Endothelial cell (in vitro differentiated cells): ENCODE results near the gene HUNK. TPM values are rescaled to one million over a fixed set of nuclear protein-coding genes. Genes with fewer than 3 reads are reported as not detected.

Experiments
- DNase-seq: peaks from one replicate; pipeline ENCODE4 v3.0.0; 2021; ENCODE audit warnings: low spot score
- H3K27ac Mint-ChIP-seq: one replicate; pipeline ENCODE4 v1.8.0; 2021; ENCODE audit warnings: mixed read lengths, inconsistent platforms; ENCODE audit not compliant: unreplicated experiment
- H3K27me3 Mint-ChIP-seq: one replicate; pipeline ENCODE4 v1.8.0; 2021; ENCODE audit warnings: mild to moderate bottlenecking, moderate library complexity, mixed read lengths, inconsistent platforms; ENCODE audit not compliant: unreplicated experiment
- H3K36me3 Mint-ChIP-seq: one replicate; pipeline ENCODE4 v1.8.0; 2021; ENCODE audit warnings: mild to moderate bottlenecking, low read depth, mixed read lengths, inconsistent platforms; ENCODE audit not compliant: unreplicated experiment
- H3K4me1 Mint-ChIP-seq: one replicate; pipeline ENCODE4 v1.8.0; 2021; ENCODE audit warnings: mild to moderate bottlenecking, mixed read lengths, inconsistent platforms; ENCODE audit not compliant: unreplicated experiment
- H3K4me3 Mint-ChIP-seq: one replicate; pipeline ENCODE4 v1.8.0; 2021; ENCODE audit warnings: mild to moderate bottlenecking, mixed read lengths, inconsistent platforms; ENCODE audit not compliant: unreplicated experiment
- H3K9me3 Mint-ChIP-seq: one replicate; pipeline ENCODE4 v1.8.0; 2021; ENCODE audit warnings: mixed read lengths, inconsistent platforms; ENCODE audit not compliant: unreplicated experiment
- total RNA-seq: library from RNA; stranded (reverse); fragmentation: NEBNext Ultra II Directional; extraction: Animal tissue kit (Norgen Biotek cat#: 25700); gene quantifications from one replicate; pipeline ENCODE4 v1.2.1, GENCODE V29; 2021; ENCODE audit not compliant: unreplicated experiment
- TF ChIP-seq, protein P1 (sequence below): fragments of 200-600 bp; sonication (generic); IDR thresholded peaks from one replicate; pipeline ENCODE4 v1.5.0; 2021; ENCODE audit warnings: antibody characterized with exemption; ENCODE audit not compliant: unreplicated experiment

HUNK gene
- total RNA-seq, 1 donor from 2014 or later = 19.3 TPM

DNA sequence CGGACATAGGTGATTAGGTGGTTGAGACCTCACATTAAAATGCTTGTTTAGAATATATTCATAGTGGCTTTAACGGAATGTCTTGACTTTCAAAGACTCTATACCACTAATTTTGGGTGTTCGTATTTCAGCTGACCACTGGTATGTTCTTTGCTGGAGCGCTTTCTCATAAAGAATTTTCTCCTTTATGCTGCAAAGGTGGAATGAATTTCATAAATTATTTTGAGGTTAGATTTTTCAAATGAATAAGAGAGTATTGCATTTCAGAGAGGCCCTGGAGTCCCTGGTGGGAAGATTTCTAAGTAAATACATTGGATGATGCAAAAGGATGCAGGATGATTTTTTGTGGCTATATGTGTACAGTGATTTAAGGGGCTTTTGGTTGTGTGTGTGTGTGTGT is 55.8 kb downstream of the HUNK start:
- H3K36me3 Mint-ChIP-seq = peaks cover 12% of the 10 kb centered on the region
- H3K27me3 Mint-ChIP-seq = peaks cover 4% of the 10 kb centered on the region
- no peaks in the 10 kb centered on the region for H3K9me3 Mint-ChIP-seq
- TF ChIP-seq, protein P1, sequence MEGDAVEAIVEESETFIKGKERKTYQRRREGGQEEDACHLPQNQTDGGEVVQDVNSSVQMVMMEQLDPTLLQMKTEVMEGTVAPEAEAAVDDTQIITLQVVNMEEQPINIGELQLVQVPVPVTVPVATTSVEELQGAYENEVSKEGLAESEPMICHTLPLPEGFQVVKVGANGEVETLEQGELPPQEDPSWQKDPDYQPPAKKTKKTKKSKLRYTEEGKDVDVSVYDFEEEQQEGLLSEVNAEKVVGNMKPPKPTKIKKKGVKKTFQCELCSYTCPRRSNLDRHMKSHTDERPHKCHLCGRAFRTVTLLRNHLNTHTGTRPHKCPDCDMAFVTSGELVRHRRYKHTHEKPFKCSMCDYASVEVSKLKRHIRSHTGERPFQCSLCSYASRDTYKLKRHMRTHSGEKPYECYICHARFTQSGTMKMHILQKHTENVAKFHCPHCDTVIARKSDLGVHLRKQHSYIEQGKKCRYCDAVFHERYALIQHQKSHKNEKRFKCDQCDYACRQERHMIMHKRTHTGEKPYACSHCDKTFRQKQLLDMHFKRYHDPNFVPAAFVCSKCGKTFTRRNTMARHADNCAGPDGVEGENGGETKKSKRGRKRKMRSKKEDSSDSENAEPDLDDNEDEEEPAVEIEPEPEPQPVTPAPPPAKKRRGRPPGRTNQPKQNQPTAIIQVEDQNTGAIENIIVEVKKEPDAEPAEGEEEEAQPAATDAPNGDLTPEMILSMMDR = no peak
- H3K4me3 Mint-ChIP-seq = no peak overlapping the region
- no peak for DNase-seq
- peaks cover 15% of the 10 kb centered on the region for H3K4me1 Mint-ChIP-seq
- no peak overlapping the region for H3K27ac Mint-ChIP-seq

DNA sequence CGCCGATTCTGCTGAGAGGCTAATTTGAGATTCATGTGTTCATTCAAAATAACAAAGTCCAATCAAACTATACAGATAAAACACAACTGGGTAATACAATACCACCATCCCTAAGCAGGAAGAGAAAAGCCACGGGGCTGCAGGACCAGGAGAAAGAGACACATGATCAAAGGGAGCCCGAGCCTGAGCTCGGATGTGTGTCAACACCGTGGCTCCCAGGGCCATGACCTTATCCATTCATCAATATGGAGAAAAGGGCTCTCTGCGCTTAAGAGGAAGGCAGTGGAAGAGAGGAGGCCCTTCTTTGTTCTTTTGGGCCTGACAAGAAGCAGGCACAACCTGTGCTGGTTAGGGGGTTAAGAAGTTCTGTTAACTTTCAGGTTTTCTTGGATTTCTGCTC is 56.7 kb downstream of the HUNK start:
- peaks cover 13% of the 10 kb centered on the region for H3K36me3 Mint-ChIP-seq
- H3K27me3 Mint-ChIP-seq = peaks cover 6% of the 10 kb centered on the region
- peaks cover 15% of the 10 kb centered on the region for H3K4me1 Mint-ChIP-seq
- no peak for DNase-seq
- H3K9me3 Mint-ChIP-seq = no peaks in the 10 kb centered on the region
- TF ChIP-seq, protein P1 = no peak
- peak overlapping the region; percentile 68 for H3K27ac Mint-ChIP-seq
- no peak overlapping the region for H3K4me3 Mint-ChIP-seq

DNA sequence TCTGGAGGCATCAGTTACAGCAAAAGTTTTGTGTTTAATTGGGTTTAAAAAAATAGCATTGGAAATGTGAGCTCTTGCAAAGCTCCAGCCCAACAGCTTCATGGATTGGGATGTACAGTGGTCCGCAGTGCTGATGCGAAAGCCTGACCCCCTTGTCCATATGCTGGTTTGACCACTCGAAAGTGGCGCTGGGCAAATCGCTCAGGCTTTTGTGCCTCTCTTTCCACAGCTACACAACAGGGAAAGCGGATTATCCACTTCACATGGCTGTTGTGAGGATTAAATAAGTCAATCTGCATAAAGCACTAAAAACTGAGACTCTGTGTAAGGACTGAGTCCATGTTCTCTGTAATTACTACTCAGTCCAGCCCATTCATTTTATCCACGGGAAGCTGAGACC is 57.2 kb downstream of the HUNK start:
- H3K4me3 Mint-ChIP-seq = no peak overlapping the region
- TF ChIP-seq, protein P1 = no peak
- H3K27ac Mint-ChIP-seq = no peak overlapping the region

DNA sequence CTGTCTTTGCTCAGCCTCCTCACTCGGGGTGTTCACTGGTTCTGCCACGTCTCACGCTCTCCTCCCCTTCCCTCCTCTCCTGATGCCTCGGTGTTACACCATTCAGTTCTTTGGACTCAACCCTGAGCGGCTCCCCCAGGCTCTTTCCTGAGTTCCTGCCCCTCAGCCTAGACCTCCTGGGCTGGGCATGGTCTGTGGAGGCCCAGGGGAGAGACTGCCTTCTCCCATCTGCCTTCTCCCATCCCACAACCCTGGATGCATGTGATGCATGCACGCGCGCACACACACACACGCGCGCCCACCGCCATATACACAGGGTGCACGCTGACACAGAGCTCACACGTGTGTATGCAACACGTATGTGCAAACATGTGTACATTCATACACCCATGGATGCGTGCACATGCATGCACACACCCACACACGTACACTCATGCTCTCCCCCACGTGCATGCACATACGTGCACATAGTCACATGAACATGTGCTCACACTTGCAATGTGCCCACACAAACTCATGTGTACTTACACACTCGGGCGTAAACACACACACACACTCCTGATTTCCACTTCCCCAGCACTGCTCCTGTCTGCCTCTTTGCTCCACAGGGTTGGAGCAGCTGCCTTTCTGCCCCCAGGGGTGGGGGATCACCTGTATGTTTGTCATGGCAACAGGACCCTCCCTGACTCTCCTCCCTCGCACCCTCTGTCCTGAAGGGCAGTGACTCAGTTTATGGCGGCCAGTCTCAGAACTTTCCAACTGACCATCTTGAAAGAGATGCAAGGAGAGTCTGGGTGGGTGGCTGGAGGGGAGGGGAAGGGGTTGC is 59.0 kb downstream of the HUNK start:
- DNase-seq = no peak
- Mint-ChIP-seq H3K36me3 (peaks cover 3% of the 10 kb centered on the region), H3K27ac (no peak overlapping the region), H3K4me3 (no peak overlapping the region), H3K27me3 (peaks cover 6% of the 10 kb centered on the region), H3K9me3 (no peaks in the 10 kb centered on the region), H3K4me1 (peaks cover 20% of the 10 kb centered on the region)
- TF ChIP-seq, protein P1 = no peak

More for the DNA sequence above, 57.2 kb downstream of the HUNK start:
- Mint-ChIP-seq H3K36me3 (peaks cover 13% of the 10 kb centered on the region), H3K27me3 (peaks cover 6% of the 10 kb centered on the region), H3K9me3 (no peaks in the 10 kb centered on the region), H3K4me1 (peaks cover 15% of the 10 kb centered on the region)
- DNase-seq = no peak

DNA sequence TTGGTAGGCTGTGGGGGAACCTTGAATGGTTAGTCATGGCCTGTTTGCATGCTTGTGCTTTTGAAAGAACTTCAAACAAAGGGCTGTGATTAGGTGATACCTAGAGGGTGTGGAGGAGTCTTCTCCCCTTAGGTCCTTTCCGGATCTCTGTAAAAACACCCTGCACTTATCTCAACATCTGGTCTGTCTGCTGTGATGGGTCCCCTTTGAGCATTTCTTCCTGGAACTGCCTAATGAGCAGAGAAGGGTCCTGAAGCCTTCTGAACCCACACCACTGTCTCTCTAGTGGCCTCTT is 59.6 kb downstream of the HUNK start:
- H3K27ac Mint-ChIP-seq = no peak overlapping the region
- H3K27me3 Mint-ChIP-seq = peaks cover 6% of the 10 kb centered on the region
- H3K4me1 Mint-ChIP-seq = peaks cover 20% of the 10 kb centered on the region
- no peaks in the 10 kb centered on the region for H3K9me3 Mint-ChIP-seq
- no peak for DNase-seq
- TF ChIP-seq, protein P1 = no peak
- H3K4me3 Mint-ChIP-seq = no peak overlapping the region
- peaks cover 3% of the 10 kb centered on the region for H3K36me3 Mint-ChIP-seq
